ENCODE results near the gene CYB5R4. TPM values are rescaled to one million over a fixed set of nuclear protein-coding genes. Genes with fewer than 3 reads are reported as not detected.
A peak's percentile ranks its signal among the peaks of the same experiment; 100 is the strongest.

Gene CYB5R4
- total and polyA plus RNA-seq, 2 donors (not counting 1 experiment from before 2014, with no cell fraction given): 4.3 to 10.6 TPM

- Histone ChIP-seq H4K20me1 (ENCODE audit: control insufficient read depth, extremely low read depth, insufficient read depth, low read length) (no peaks in the 10 kb centered on the region), H3K9me3 (ENCODE audit: control insufficient read depth, insufficient read depth, low read depth, low read length) (no peaks in the 10 kb centered on the region), H3K36me3 (ENCODE audit: control insufficient read depth, insufficient read depth, low read length) (no peaks in the 10 kb centered on the region), H2AFZ (ENCODE audit: low read length) (no peak overlapping the region), H3K27me3 (ENCODE audit: control insufficient read depth, insufficient read depth, low read length) (no peaks in the 10 kb centered on the region), H3K4me2 (ENCODE audit: extremely low read depth, insufficient read depth, low read length) (no peak overlapping the region), H3K4me3 (replicated peaks in 1 of 4; ENCODE audit: control extremely low read depth in 1 of 4, insufficient read depth in 1 of 4, low read depth in 3 of 4, low read length in 4 of 4) (no peak overlapping the region), H3K79me2 (ENCODE audit: control insufficient read depth, insufficient read depth, low read length) (no peaks in the 10 kb centered on the region), H3K4me1 (ENCODE audit: control insufficient read depth, extremely low read depth, insufficient read depth, low read length) (no peaks in the 10 kb centered on the region), H3K9ac (ENCODE audit: insufficient read depth, low read length) (no peak overlapping the region), H3K27ac (ENCODE audit: insufficient read depth, low read length) (no peak overlapping the region)
- TF ChIP-seq CTCF (conservative IDR thresholded peaks at IDR 0.05 in 1 of 2, IDR thresholded peaks at IDR 0.05 in 1 of 2; ENCODE audit: low read depth in 1 of 2, low read length in 2 of 2): no peak
- TF ChIP-seq EZH2 (IDR thresholded peaks at IDR 0.05; ENCODE audit: low read length, missing control alignments): no peak
- peak in 1 of 2 donors; percentile 48 for DNase-seq (ENCODE audit: low read depth in 2 of 2)
Observed at GRCh38 chr6:83917001-83917400, 57.5 kb downstream of the CYB5R4 start.

GRCh38 chr6:83920017-83920416 is 60.5 kb downstream of the CYB5R4 start:
- Histone ChIP-seq H3K27ac (ENCODE audit: insufficient read depth, low read length) (no peak overlapping the region), H2AFZ (ENCODE audit: low read length) (no peak overlapping the region), H3K9me3 (ENCODE audit: control insufficient read depth, insufficient read depth, low read depth, low read length) (no peaks in the 10 kb centered on the region), H3K27me3 (ENCODE audit: control insufficient read depth, insufficient read depth, low read length) (no peaks in the 10 kb centered on the region), H3K79me2 (ENCODE audit: control insufficient read depth, insufficient read depth, low read length) (no peaks in the 10 kb centered on the region), H4K20me1 (ENCODE audit: control insufficient read depth, extremely low read depth, insufficient read depth, low read length) (no peaks in the 10 kb centered on the region), H3K9ac (ENCODE audit: insufficient read depth, low read length) (no peak overlapping the region), H3K4me1 (ENCODE audit: control insufficient read depth, extremely low read depth, insufficient read depth, low read length) (no peaks in the 10 kb centered on the region), H3K36me3 (ENCODE audit: control insufficient read depth, insufficient read depth, low read length) (no peaks in the 10 kb centered on the region), H3K4me2 (ENCODE audit: extremely low read depth, insufficient read depth, low read length) (no peak overlapping the region), H3K4me3 (replicated peaks in 1 of 4; ENCODE audit: control extremely low read depth in 1 of 4, insufficient read depth in 1 of 4, low read depth in 3 of 4, low read length in 4 of 4) (no peak overlapping the region)
- peak in 1 of 2 donors; percentile 67 for DNase-seq (ENCODE audit: low read depth in 2 of 2)
- TF ChIP-seq CTCF (conservative IDR thresholded peaks at IDR 0.05 in 1 of 2, IDR thresholded peaks at IDR 0.05 in 1 of 2; ENCODE audit: low read depth in 1 of 2, low read length in 2 of 2): no peak
- TF ChIP-seq EZH2 (IDR thresholded peaks at IDR 0.05; ENCODE audit: low read length, missing control alignments): no peak

DNA sequence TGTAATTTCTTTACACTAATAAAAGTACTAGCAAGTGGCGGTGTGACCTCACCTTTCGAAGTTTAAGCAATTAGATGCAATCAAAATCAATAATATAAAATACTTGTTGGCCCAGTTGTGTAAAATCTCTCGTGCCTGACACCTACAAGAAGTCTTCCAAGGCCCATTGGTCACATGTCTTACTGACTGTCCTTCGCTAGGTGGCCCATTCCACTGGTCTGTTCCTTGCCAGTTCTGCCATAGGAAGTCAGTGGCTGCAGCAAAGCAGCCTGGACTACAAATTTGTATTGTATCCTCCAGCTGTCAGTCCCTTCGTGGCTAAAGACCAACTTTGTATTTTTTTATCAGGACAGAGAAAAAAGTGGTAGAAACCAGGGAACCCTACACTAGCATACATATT is 61.8 kb downstream of the CYB5R4 start:
- no peak overlapping the region for H3K4me3 ChIP-seq (replicated peaks in 1 of 4; ENCODE audit: control extremely low read depth in 1 of 4, insufficient read depth in 1 of 4, low read depth in 3 of 4, low read length in 4 of 4)
- no peaks in the 10 kb centered on the region for H3K36me3 ChIP-seq (ENCODE audit: control insufficient read depth, insufficient read depth, low read length)
- H3K4me2 ChIP-seq (ENCODE audit: extremely low read depth, insufficient read depth, low read length): no peak overlapping the region
- no peaks in the 10 kb centered on the region for H3K27me3 ChIP-seq (ENCODE audit: control insufficient read depth, insufficient read depth, low read length)
- no peak overlapping the region for H3K9ac ChIP-seq (ENCODE audit: insufficient read depth, low read length)
- DNase-seq (ENCODE audit: low read depth in 2 of 2): no peak
- no peak overlapping the region for H3K27ac ChIP-seq (ENCODE audit: insufficient read depth, low read length)
- no peaks in the 10 kb centered on the region for H3K79me2 ChIP-seq (ENCODE audit: control insufficient read depth, insufficient read depth, low read length)
- H3K4me1 ChIP-seq (ENCODE audit: control insufficient read depth, extremely low read depth, insufficient read depth, low read length): no peaks in the 10 kb centered on the region
- no peak overlapping the region for H2AFZ ChIP-seq (ENCODE audit: low read length)
- no peaks in the 10 kb centered on the region for H4K20me1 ChIP-seq (ENCODE audit: control insufficient read depth, extremely low read depth, insufficient read depth, low read length)
- TF ChIP-seq CTCF (conservative IDR thresholded peaks at IDR 0.05 in 1 of 2, IDR thresholded peaks at IDR 0.05 in 1 of 2; ENCODE audit: low read depth in 1 of 2, low read length in 2 of 2) (no peak), EZH2 (IDR thresholded peaks at IDR 0.05; ENCODE audit: low read length, missing control alignments) (no peak)
- H3K9me3 ChIP-seq (ENCODE audit: control insufficient read depth, insufficient read depth, low read depth, low read length): no peaks in the 10 kb centered on the region

Measured in fibroblast of lung (primary cell).